Suppressor macrophage treated with lipopolysaccharide for 4 hours (primary cell): ENCODE results near the gene PLS3.
A peak's percentile ranks its signal among the peaks of the same experiment; 100 is the strongest.

Experiments
- DNase-seq: peaks from one replicate; pipeline ENCODE4 v3.0.0-alpha.2; 2020

PLS3 gene

GRCh38 chrX:115571712-115572111 is 10.7 kb downstream of the PLS3 start:
- no peak for DNase-seq

- no peak for DNase-seq
Observed at GRCh38 chrX:115573185-115573584, 12.2 kb downstream of the PLS3 start.

GRCh38 chrX:115576676-115577075 is 15.7 kb downstream of the PLS3 start:
- no peak for DNase-seq

- DNase-seq = no peak
Observed at GRCh38 chrX:115579327-115579726, 18.4 kb downstream of the PLS3 start.

GRCh38 chrX:115579786-115580294 is 18.9 kb downstream of the PLS3 start:
- DNase-seq = no peak

GRCh38 chrX:115581759-115582615 is 21.0 kb downstream of the PLS3 start:
- no peak for DNase-seq

GRCh38 chrX:115582616-115583495 is 21.9 kb downstream of the PLS3 start:
- no peak for DNase-seq

GRCh38 chrX:115583496-115584004 is 22.6 kb downstream of the PLS3 start:
- no peak for DNase-seq

- DNase-seq = peak; percentile 66
Observed at GRCh38 chrX:115584696-115585095, 23.7 kb downstream of the PLS3 start.

- no peak for DNase-seq
Observed at GRCh38 chrX:115588179-115588578, 27.2 kb downstream of the PLS3 start.

- DNase-seq = no peak
Observed at GRCh38 chrX:115589419-115589818, 28.4 kb downstream of the PLS3 start.

GRCh38 chrX:115591420-115591819 is 30.4 kb downstream of the PLS3 start:
- DNase-seq = no peak

GRCh38 chrX:115591856-115592842 is 31.2 kb downstream of the PLS3 start:
- no peak for DNase-seq

- peak; percentile 21 for DNase-seq
Observed at GRCh38 chrX:115592997-115593734, 32.2 kb downstream of the PLS3 start.

GRCh38 chrX:115595049-115595448 is 34.1 kb downstream of the PLS3 start:
- DNase-seq = no peak

GRCh38 chrX:115598556-115598955 is 37.6 kb downstream of the PLS3 start:
- no peak for DNase-seq

GRCh38 chrX:115602308-115602707 is 41.3 kb downstream of the PLS3 start:
- no peak for DNase-seq

- DNase-seq = no peak
Observed at GRCh38 chrX:115602729-115603389, 41.9 kb downstream of the PLS3 start.

- DNase-seq = no peak
Observed at GRCh38 chrX:115603534-115604074, 42.6 kb downstream of the PLS3 start.

GRCh38 chrX:115606861-115607260 is 45.9 kb downstream of the PLS3 start:
- no peak for DNase-seq

- DNase-seq = no peak
Observed at GRCh38 chrX:115609621-115610020, 48.6 kb downstream of the PLS3 start.
